ENCODE data around the gene TTC28. TPM values are rescaled to one million over a fixed set of nuclear protein-coding genes. Genes with fewer than 3 reads are reported as not detected.

Gene TTC28
- total and polyA plus RNA-seq, 10 of the 15 experiments (the other 5 are each of a cell fraction or from before 2014, with no cell fraction given), result 0.15 to 8.4 (median 1.4) TPM

- H3K27ac ChIP-seq (ENCODE audit: control insufficient read depth, insufficient read depth), result no peak overlapping the region
- DNase-seq (ENCODE audit: low read depth, low spot score) (no peak), FAIRE-seq (no peak), ATAC-seq (no peak)
- RAD21 ChIA-PET (ENCODE audit: unreplicated experiment), result no interaction called here
- H3K4me1 ChIP-seq (ENCODE audit: control insufficient read depth, insufficient read depth, low read length), result no peaks in the 10 kb centered on the region
- 0% methylated on average over 4 of the region's 4 CpGs for WGBS (ENCODE audit: insufficient coverage, insufficient replicate concordance, low lambda C conversion rate, missing lambda C conversion rate)
- CTCF ChIA-PET, result no interaction called here
- no peaks in the 10 kb centered on the region for H3K9me3 ChIP-seq (replicated peaks; ENCODE audit: control insufficient read depth, insufficient read depth, low read length)
- H3K79me2 ChIP-seq (ENCODE audit: control insufficient read depth, insufficient read depth, low read length), result no peaks in the 10 kb centered on the region
- POLR2A ChIA-PET, result no interaction called here
- H3K4me3 ChIP-seq, result no peak overlapping the region
- no peak overlapping the region for H2AFZ ChIP-seq (ENCODE audit: control insufficient read depth, low read depth, low read length)
- no peak overlapping the region for H3K9ac ChIP-seq (ENCODE audit: control insufficient read depth, insufficient read depth, low read length)
- SMC1A ChIA-PET (ENCODE audit: uncharacterized antibody, unreplicated experiment), result no interaction called here
- no TSS peak for BruUV-seq (replicated peaks)
- no peaks in the 10 kb centered on the region for H3K27me3 ChIP-seq (replicated peaks in 1 of 2; ENCODE audit: control insufficient read depth in 2 of 2, insufficient read depth in 2 of 2, low read length in 1 of 2)
- TF ChIP-seq MTA3 (IDR thresholded peaks at IDR 0.05; ENCODE audit: borderline replicate concordance, low read length), result no peak
- TF ChIP-seq KAT2A (conservative IDR thresholded peaks at IDR 0.05; ENCODE audit: control insufficient read depth, low read depth, low read length), result no peak
- no peaks in the 10 kb centered on the region for H3K36me3 ChIP-seq (ENCODE audit: control insufficient read depth in 2 of 2, insufficient read depth in 2 of 2, low read length in 1 of 2)
- no peak overlapping the region for H3K4me2 ChIP-seq (ENCODE audit: control insufficient read depth, insufficient read depth)
- in situ Hi-C loops (cut with MboI), result no loop called here
- intact Hi-C loops (cut with micrococcal nuclease; ENCODE audit: unreplicated experiment), result no loop called here
- H4K20me1 ChIP-seq (ENCODE audit: control insufficient read depth, insufficient read depth), result no peaks in the 10 kb centered on the region
These were observed 503.7 kb downstream of the TTC28 start for GRCh38 chr22:28175730-28176492.

DNA sequence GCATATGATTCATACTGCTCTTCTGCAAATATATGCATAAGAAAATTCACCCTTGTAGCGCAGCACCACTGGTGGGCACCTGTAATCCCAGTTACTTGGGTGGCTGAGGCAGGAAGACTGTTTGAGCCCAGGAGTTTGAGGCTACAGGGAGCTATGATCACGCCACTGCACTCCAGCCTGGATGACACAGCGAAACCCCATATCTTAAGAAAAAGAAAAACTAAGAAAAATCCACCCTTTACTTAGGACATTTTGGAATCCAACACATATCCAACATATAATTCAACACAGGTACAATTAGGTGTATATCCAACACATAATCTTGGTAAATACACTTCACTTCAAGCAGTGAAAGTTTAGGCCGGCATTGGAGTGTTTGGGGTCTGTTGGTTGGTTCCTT lies 505.1 kb downstream of the TTC28 start:
- H3K9me3 ChIP-seq (replicated peaks; ENCODE audit: control insufficient read depth, insufficient read depth, low read length), result no peaks in the 10 kb centered on the region
- H3K27ac ChIP-seq (ENCODE audit: control insufficient read depth, insufficient read depth), result no peak overlapping the region
- DNase-seq (ENCODE audit: low read depth, low spot score) (no peak), ATAC-seq (no peak), FAIRE-seq (no peak)
- 21% methylated on average over 4 of the region's 4 CpGs for whole genome bisulfite sequencing (ENCODE audit: insufficient coverage, insufficient replicate concordance, low lambda C conversion rate, missing lambda C conversion rate)
- ChIA-PET POLR2A (no interaction called here), RAD21 (ENCODE audit: unreplicated experiment) (no interaction called here), SMC1A (ENCODE audit: uncharacterized antibody, unreplicated experiment) (interaction anchor here (0.6 kb wide), 1 partner anchor 65 kb away, joined by 3 read pairs; no protein-coding TSS in a partner anchor), CTCF (no interaction called here)
- H2AFZ ChIP-seq (ENCODE audit: control insufficient read depth, low read depth, low read length), result no peak overlapping the region
- no peaks in the 10 kb centered on the region for H4K20me1 ChIP-seq (ENCODE audit: control insufficient read depth, insufficient read depth)
- in situ Hi-C loops (cut with MboI) (no loop called here), intact Hi-C loops (cut with micrococcal nuclease; ENCODE audit: unreplicated experiment) (no loop called here)
- H3K9ac ChIP-seq (ENCODE audit: control insufficient read depth, insufficient read depth, low read length), result no peak overlapping the region
- no peaks in the 10 kb centered on the region for H3K27me3 ChIP-seq (replicated peaks in 1 of 2; ENCODE audit: control insufficient read depth in 2 of 2, insufficient read depth in 2 of 2, low read length in 1 of 2)
- no TSS peak for BruUV-seq (replicated peaks)
- no peak overlapping the region for H3K4me2 ChIP-seq (ENCODE audit: control insufficient read depth, insufficient read depth)
- H3K79me2 ChIP-seq (ENCODE audit: control insufficient read depth, insufficient read depth, low read length), result no peaks in the 10 kb centered on the region
- H3K4me1 ChIP-seq (ENCODE audit: control insufficient read depth, insufficient read depth, low read length), result no peaks in the 10 kb centered on the region
- H3K36me3 ChIP-seq (ENCODE audit: control insufficient read depth in 2 of 2, insufficient read depth in 2 of 2, low read length in 1 of 2), result no peaks in the 10 kb centered on the region
- no peak overlapping the region for H3K4me3 ChIP-seq
- TF ChIP-seq ZBTB4 (CRISPR knock-in tag; IDR thresholded peaks at IDR 0.05), result no peak
- no peak for TF ChIP-seq ZNF622 (IDR thresholded peaks at IDR 0.05)
- TF ChIP-seq, protein P1, sequence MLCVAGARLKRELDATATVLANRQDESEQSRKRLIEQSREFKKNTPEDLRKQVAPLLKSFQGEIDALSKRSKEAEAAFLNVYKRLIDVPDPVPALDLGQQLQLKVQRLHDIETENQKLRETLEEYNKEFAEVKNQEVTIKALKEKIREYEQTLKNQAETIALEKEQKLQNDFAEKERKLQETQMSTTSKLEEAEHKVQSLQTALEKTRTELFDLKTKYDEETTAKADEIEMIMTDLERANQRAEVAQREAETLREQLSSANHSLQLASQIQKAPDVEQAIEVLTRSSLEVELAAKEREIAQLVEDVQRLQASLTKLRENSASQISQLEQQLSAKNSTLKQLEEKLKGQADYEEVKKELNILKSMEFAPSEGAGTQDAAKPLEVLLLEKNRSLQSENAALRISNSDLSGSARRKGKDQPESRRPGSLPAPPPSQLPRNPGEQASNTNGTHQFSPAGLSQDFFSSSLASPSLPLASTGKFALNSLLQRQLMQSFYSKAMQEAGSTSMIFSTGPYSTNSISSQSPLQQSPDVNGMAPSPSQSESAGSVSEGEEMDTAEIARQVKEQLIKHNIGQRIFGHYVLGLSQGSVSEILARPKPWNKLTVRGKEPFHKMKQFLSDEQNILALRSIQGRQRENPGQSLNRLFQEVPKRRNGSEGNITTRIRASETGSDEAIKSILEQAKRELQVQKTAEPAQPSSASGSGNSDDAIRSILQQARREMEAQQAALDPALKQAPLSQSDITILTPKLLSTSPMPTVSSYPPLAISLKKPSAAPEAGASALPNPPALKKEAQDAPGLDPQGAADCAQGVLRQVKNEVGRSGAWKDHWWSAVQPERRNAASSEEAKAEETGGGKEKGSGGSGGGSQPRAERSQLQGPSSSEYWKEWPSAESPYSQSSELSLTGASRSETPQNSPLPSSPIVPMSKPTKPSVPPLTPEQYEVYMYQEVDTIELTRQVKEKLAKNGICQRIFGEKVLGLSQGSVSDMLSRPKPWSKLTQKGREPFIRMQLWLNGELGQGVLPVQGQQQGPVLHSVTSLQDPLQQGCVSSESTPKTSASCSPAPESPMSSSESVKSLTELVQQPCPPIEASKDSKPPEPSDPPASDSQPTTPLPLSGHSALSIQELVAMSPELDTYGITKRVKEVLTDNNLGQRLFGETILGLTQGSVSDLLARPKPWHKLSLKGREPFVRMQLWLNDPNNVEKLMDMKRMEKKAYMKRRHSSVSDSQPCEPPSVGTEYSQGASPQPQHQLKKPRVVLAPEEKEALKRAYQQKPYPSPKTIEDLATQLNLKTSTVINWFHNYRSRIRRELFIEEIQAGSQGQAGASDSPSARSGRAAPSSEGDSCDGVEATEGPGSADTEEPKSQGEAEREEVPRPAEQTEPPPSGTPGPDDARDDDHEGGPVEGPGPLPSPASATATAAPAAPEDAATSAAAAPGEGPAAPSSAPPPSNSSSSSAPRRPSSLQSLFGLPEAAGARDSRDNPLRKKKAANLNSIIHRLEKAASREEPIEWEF (IDR thresholded peaks at IDR 0.05; ENCODE audit: insufficient replicate concordance, low read depth, low read length), result no peak
- TF ChIP-seq NFYB (IDR thresholded peaks at IDR 0.05; ENCODE audit: insufficient read depth, low read depth, low read length), result no peak
- TF ChIP-seq ZZZ3 (IDR thresholded peaks at IDR 0.05; ENCODE audit: control insufficient read depth, insufficient read length, low read depth), result no peak
- TF ChIP-seq BACH1 (IDR thresholded peaks at IDR 0.05; ENCODE audit: borderline replicate concordance), result no peak
- TF ChIP-seq ZNF217 (IDR thresholded peaks at IDR 0.05), result no peak

All from GM12878 (cell line).